ENCODE data around the gene TVP23C. TPM values are rescaled to one million over a fixed set of nuclear protein-coding genes. Genes with fewer than 3 reads are reported as not detected.

Gene TVP23C
- total RNA-seq, 2 experiments from 2014 or later: 14.8 to 16.0 TPM

DNA sequence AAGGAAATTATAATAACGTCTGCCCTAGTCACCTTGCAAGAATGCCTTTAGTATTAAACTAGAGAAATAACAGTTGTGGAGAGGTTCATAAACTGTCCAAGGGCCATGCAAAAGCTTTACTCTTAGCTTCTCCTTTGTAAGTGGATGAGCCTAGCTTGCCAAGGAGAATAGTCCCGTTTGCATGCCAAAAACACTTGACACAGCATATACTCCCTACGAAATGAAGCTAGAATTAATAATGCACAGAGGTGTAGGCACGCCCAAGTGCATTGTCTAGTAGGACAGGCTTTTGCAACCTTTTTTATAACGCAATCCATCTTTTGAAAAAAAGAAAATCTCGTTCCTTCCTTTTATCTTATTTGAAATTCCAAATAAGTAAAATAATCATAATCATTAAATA lies 83.1 kb downstream of the TVP23C start:
- no peak overlapping the region for H3K27ac Mint-ChIP-seq

DNA sequence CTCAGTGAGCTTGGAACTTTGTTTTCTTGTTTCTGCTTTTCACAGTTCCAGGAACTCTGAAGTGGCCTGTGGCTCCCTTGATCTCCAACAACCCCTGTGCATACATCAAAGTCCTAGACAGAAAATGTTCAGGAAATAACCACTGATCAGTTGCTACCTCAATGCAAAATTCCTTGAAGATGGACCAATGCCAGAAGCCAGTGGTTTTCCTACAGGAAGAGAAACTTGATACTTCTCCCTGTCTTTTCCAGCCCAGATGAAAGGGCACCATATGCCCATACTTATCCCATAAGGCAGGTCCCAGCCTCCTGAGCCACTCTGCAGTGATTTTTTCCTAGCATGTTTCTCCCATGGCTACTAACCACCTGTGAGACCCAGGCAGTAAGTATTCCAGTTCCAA lies 83.6 kb downstream of the TVP23C start:
- intact Hi-C loops (cut with DNase I, micrococcal nuclease): no loop called here

More for the DNA sequence above, 83.1 kb downstream of the TVP23C start:
- intact Hi-C loops (cut with DNase I, micrococcal nuclease): no loop called here
- ATAC-seq (ENCODE audit: poor library complexity) (no peak), DNase-seq (no peak)
- no peaks in the 10 kb centered on the region for H3K27me3 Mint-ChIP-seq
- CTCF ChIA-PET: no interaction called here
- Histone ChIP-seq H3K27me3 (ENCODE audit: control insufficient read depth in 1 of 2, insufficient read depth in 2 of 2, low read length in 2 of 2) (no peaks in the 10 kb centered on the region), H3K4me3 (ENCODE audit: low read length) (no peak overlapping the region), H3K27ac (ENCODE audit: low read depth in 1 of 2, low read length in 2 of 2) (no peak overlapping the region), H3K4me1 (ENCODE audit: insufficient read depth, low read length) (no peaks in the 10 kb centered on the region), H3K36me3 (ENCODE audit: insufficient read depth, low read length) (peaks cover 2% of the 10 kb centered on the region), H3K9me3 (ENCODE audit: control insufficient read depth in 1 of 2, insufficient read depth in 1 of 2, low read length in 2 of 2) (no peaks in the 10 kb centered on the region)
- H3K4me1 Mint-ChIP-seq (ENCODE audit: low read depth): no peaks in the 10 kb centered on the region
- no peak for TF ChIP-seq CTCF (IDR thresholded peaks at IDR 0.05)
- no peaks in the 10 kb centered on the region for H3K9me3 Mint-ChIP-seq
- H3K36me3 Mint-ChIP-seq (ENCODE audit: low read depth): peaks cover 10% of the 10 kb centered on the region
- POLR2A ChIA-PET: no interaction called here
- no peak overlapping the region for H3K4me3 Mint-ChIP-seq

DNA sequence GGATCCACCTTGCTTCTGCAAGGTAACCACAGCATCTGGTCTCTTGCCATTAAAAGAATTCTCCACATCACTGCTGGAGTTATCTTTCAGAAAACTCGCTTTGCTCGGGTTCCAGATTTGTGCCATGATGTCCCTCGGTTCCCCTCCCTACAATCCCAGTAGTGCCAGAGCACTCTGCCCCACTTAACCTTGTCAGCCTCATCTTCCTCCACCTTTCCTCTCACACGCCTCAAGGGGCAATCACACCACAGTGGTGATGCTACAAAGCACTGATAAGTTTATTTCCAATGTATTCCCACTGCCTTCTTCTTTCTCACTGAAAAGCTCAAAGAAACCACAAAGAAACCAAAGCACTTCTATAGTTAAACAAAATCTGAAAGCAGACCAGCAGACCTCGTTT lies 84.4 kb downstream of the TVP23C start:
- H3K9me3 ChIP-seq (ENCODE audit: control insufficient read depth in 1 of 2, insufficient read depth in 1 of 2, low read length in 2 of 2): no peaks in the 10 kb centered on the region
- ATAC-seq (ENCODE audit: poor library complexity): no peak
- H3K27me3 ChIP-seq (ENCODE audit: control insufficient read depth in 1 of 2, insufficient read depth in 2 of 2, low read length in 2 of 2): no peaks in the 10 kb centered on the region
- no peaks in the 10 kb centered on the region for H3K4me1 ChIP-seq (ENCODE audit: insufficient read depth, low read length)
- CTCF ChIA-PET: no interaction called here
- no peaks in the 10 kb centered on the region for H3K27me3 Mint-ChIP-seq
- intact Hi-C loops (cut with DNase I, micrococcal nuclease): no loop called here
- peaks cover 14% of the 10 kb centered on the region for H3K36me3 Mint-ChIP-seq (ENCODE audit: low read depth)
- H3K4me3 Mint-ChIP-seq: no peak overlapping the region
- POLR2A ChIA-PET: no interaction called here
- peaks cover 2% of the 10 kb centered on the region for H3K36me3 ChIP-seq (ENCODE audit: insufficient read depth, low read length)
- no peak overlapping the region for H3K4me3 ChIP-seq (ENCODE audit: low read length)
- no peaks in the 10 kb centered on the region for H3K9me3 Mint-ChIP-seq
- no peak overlapping the region for H3K27ac Mint-ChIP-seq
- H3K27ac ChIP-seq (ENCODE audit: low read depth in 1 of 2, low read length in 2 of 2): no peak overlapping the region
- no peak for TF ChIP-seq CTCF (IDR thresholded peaks at IDR 0.05)
- no peaks in the 10 kb centered on the region for H3K4me1 Mint-ChIP-seq (ENCODE audit: low read depth)
- DNase-seq: no peak

More for the DNA sequence above, 83.6 kb downstream of the TVP23C start:
- Histone ChIP-seq H3K27me3 (ENCODE audit: control insufficient read depth in 1 of 2, insufficient read depth in 2 of 2, low read length in 2 of 2) (no peaks in the 10 kb centered on the region), H3K4me3 (ENCODE audit: low read length) (no peak overlapping the region), H3K36me3 (ENCODE audit: insufficient read depth, low read length) (peaks cover 2% of the 10 kb centered on the region), H3K27ac (ENCODE audit: low read depth in 1 of 2, low read length in 2 of 2) (no peak overlapping the region), H3K4me1 (ENCODE audit: insufficient read depth, low read length) (no peaks in the 10 kb centered on the region), H3K9me3 (ENCODE audit: control insufficient read depth in 1 of 2, insufficient read depth in 1 of 2, low read length in 2 of 2) (no peaks in the 10 kb centered on the region)
- ChIA-PET POLR2A (no interaction called here), CTCF (no interaction called here)
- no peak for DNase-seq
- no peak overlapping the region for H3K4me3 Mint-ChIP-seq
- peaks cover 10% of the 10 kb centered on the region for H3K36me3 Mint-ChIP-seq (ENCODE audit: low read depth)
- no peaks in the 10 kb centered on the region for H3K4me1 Mint-ChIP-seq (ENCODE audit: low read depth)
- no peak overlapping the region for H3K27ac Mint-ChIP-seq
- no peak for ATAC-seq (ENCODE audit: poor library complexity)
- no peaks in the 10 kb centered on the region for H3K27me3 Mint-ChIP-seq
- TF ChIP-seq CTCF (IDR thresholded peaks at IDR 0.05): no peak
- H3K9me3 Mint-ChIP-seq: no peaks in the 10 kb centered on the region
